Measurements from ENCODE around the gene ZNF358.

ZNF358 gene

GRCh38 chr19:7562646-7563393 lies 46.9 kb downstream of the ZNF358 start:
- no peak for DNase-seq

DNA sequence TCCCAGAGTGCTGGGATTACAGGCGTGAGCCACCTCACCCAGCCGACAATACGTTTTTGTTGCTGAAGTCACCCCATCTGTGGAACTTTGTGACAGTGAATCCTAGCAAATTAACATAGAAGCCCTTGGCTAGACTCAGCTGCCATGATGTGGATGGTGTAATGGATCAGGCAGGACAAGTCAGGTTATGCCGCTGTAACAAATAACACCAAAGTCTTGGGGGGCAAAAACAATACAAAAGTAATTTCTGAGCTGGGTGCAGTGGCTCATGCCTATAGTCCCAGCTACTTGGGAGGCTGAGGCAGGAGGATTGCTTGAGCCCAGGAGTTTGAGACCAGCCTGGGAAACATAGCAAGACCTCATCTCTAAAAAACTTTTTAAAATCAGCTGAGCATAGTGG lies 49.0 kb downstream of the ZNF358 start:
- no peak for DNase-seq

- no peak for DNase-seq
These were observed 49.4 kb downstream of the ZNF358 start for GRCh38 chr19:7565332-7565731.

Data from stimulated activated CD4-positive, alpha-beta T cell treated with anti-CD3 and anti-CD28 coated beads, Interleukin-12 subunit alpha, Interleukin-12 subunit beta, amount 100 ng/mL, for 4 hours (primary cell).